PC-9 (cell line): ENCODE results near the gene CCDC92. TPM values are rescaled to one million over a fixed set of nuclear protein-coding genes. Genes with fewer than 3 reads are reported as not detected.

ENCODE experiments used
- BruUV-seq: library from RNA; stranded (reverse); fragments of 400-500 nt; replicated peaks from 2 replicates; lab custom pipeline; 2021; lab: Mats Ljungman, UMichigan
- CTCF ChIA-PET: fragments of 300-600 bp; sonication (Branson Sonifier 250); formaldehyde crosslinking; loops from one replicate; lab custom pipeline; 2022; ENCODE audit warnings: antibody characterized with exemption; lab: Charles Lee
- POLR2A ChIA-PET: fragments of 300-600 bp; sonication (Branson Sonifier 250); formaldehyde crosslinking; loops from one replicate; lab custom pipeline; 2022; ENCODE audit warnings: antibody characterized with exemption; ENCODE audit not compliant: unreplicated experiment; lab: Charles Lee
- DNase-seq, 2 experiments: peaks; one replicate each; pipeline versions ENCODE4 v3.0.0 to v3.0.0-alpha.2; 2015 to 2022; ENCODE audit warnings: mixed read lengths in 1 of 2
- H2AFZ ChIP-seq: fragments of 200-600 bp; sonication (generic); 2 replicates; pipeline ENCODE4 v1.8.1; 2017; ENCODE audit warnings: antibody characterized with exemption
- H3F3A ChIP-seq: fragments of 200-600 bp; sonication (generic); 2 replicates; pipeline ENCODE4 v1.8.1; 2017; ENCODE audit warnings: antibody characterized with exemption, mild to moderate bottlenecking, low read depth; ENCODE audit not compliant: insufficient read depth
- H3K27ac ChIP-seq: fragments of 200-600 bp; sonication (generic); 2 replicates; pipeline ENCODE4 v1.6.1; 2016; ENCODE audit warnings: mixed run types
- H3K27me3 ChIP-seq: fragments of 200-600 bp; sonication (generic); 2 replicates; pipeline ENCODE4 v1.6.1; 2016; ENCODE audit warnings: low read depth, mixed run types; ENCODE audit not compliant: insufficient read depth
- H3K36me3 ChIP-seq: fragments of 200-600 bp; sonication (generic); 2 replicates; pipeline ENCODE4 v1.6.1; 2016; ENCODE audit warnings: low read depth, mixed run types
- H3K4me1 ChIP-seq: fragments of 200-600 bp; sonication (generic); replicated peaks from 2 replicates; pipeline ENCODE4 v1.6.1; 2016; ENCODE audit warnings: mixed run types; ENCODE audit not compliant: insufficient read depth
- H3K4me2 ChIP-seq: fragments of 200-600 bp; sonication (generic); 2 replicates; pipeline ENCODE4 v1.6.1; 2017; ENCODE audit warnings: mixed run types
- H3K4me3 ChIP-seq: fragments of 200-600 bp; sonication (generic); 2 replicates; pipeline ENCODE4 v1.6.1; 2016; ENCODE audit warnings: mixed run types
- H3K79me2 ChIP-seq: fragments of 200-600 bp; sonication (generic); 2 replicates; pipeline ENCODE4 v1.6.1; 2017; ENCODE audit warnings: low read depth, mixed run types
- H3K9me2 ChIP-seq: fragments of 200-600 bp; sonication (generic); 2 replicates; pipeline ENCODE4 v1.8.1; 2017; ENCODE audit warnings: mild to moderate bottlenecking; ENCODE audit not compliant: insufficient read depth
- H3K9me3 ChIP-seq: fragments of 200-600 bp; sonication (generic); 2 replicates; pipeline ENCODE4 v1.8.1; 2016; ENCODE audit warnings: low read depth; ENCODE audit not compliant: insufficient read depth
- H4K20me1 ChIP-seq: fragments of 200-600 bp; sonication (generic); 2 replicates; pipeline ENCODE4 v1.8.1; 2017; ENCODE audit not compliant: insufficient read depth
- EZH2 ChIP-seq: fragments of 200-600 bp; sonication (generic); IDR thresholded peaks from 2 replicates; pipeline ENCODE4 v1.8.0; 2017; ENCODE audit warnings: antibody characterized with exemption, low read depth
- intact Hi-C: fragments of 100-400 bp; cut with micrococcal nuclease; formaldehyde crosslinking; loops from one replicate; pipeline ENCODE4 v1.10.0; 2022; ENCODE audit not compliant: unreplicated experiment
- total RNA-seq: library from RNA; stranded (reverse); gene quantifications from 2 replicates; pipeline ENCODE4 v1.2.3, GENCODE V29; 2021
- TF ChIP-seq, protein P1 (sequence below): fragments of 200-600 bp; sonication (generic); conservative IDR thresholded peaks from 2 replicates; pipeline ENCODE4 v1.6.1; 2017; ENCODE audit warnings: mixed run types, antibody characterized with exemption, mild to moderate bottlenecking, moderate library complexity

The CCDC92 gene
- total RNA-seq, 1 experiment from 2014 or later, result 28.0 TPM

GRCh38 chr12:123956249-123956648 lies 16.4 kb downstream of the CCDC92 start:
- no peaks in the 10 kb centered on the region for H3K9me2 ChIP-seq
- H3K79me2 ChIP-seq, result no peaks in the 10 kb centered on the region
- TF ChIP-seq, protein P1, sequence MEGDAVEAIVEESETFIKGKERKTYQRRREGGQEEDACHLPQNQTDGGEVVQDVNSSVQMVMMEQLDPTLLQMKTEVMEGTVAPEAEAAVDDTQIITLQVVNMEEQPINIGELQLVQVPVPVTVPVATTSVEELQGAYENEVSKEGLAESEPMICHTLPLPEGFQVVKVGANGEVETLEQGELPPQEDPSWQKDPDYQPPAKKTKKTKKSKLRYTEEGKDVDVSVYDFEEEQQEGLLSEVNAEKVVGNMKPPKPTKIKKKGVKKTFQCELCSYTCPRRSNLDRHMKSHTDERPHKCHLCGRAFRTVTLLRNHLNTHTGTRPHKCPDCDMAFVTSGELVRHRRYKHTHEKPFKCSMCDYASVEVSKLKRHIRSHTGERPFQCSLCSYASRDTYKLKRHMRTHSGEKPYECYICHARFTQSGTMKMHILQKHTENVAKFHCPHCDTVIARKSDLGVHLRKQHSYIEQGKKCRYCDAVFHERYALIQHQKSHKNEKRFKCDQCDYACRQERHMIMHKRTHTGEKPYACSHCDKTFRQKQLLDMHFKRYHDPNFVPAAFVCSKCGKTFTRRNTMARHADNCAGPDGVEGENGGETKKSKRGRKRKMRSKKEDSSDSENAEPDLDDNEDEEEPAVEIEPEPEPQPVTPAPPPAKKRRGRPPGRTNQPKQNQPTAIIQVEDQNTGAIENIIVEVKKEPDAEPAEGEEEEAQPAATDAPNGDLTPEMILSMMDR, result no peak
- no peak for TF ChIP-seq EZH2
- intact Hi-C loops, result no loop called here
- H2AFZ ChIP-seq, result no peak overlapping the region
- no peak for DNase-seq
- CTCF ChIA-PET, result no interaction called here
- H3K27me3 ChIP-seq, result no peaks in the 10 kb centered on the region
- BruUV-seq, result no TSS peak
- no peaks in the 10 kb centered on the region for H4K20me1 ChIP-seq
- no peaks in the 10 kb centered on the region for H3K36me3 ChIP-seq
- POLR2A ChIA-PET, result no interaction called here
- no peak overlapping the region for H3K4me3 ChIP-seq
- no peaks in the 10 kb centered on the region for H3F3A ChIP-seq
- no peak overlapping the region for H3K27ac ChIP-seq
- H3K9me3 ChIP-seq, result no peaks in the 10 kb centered on the region
- H3K4me2 ChIP-seq, result no peak overlapping the region
- H3K4me1 ChIP-seq, result no peaks in the 10 kb centered on the region

- CTCF ChIA-PET, result no interaction called here
Measured at GRCh38 chr12:123954647-123955350, 17.8 kb downstream of the CCDC92 start.

DNA sequence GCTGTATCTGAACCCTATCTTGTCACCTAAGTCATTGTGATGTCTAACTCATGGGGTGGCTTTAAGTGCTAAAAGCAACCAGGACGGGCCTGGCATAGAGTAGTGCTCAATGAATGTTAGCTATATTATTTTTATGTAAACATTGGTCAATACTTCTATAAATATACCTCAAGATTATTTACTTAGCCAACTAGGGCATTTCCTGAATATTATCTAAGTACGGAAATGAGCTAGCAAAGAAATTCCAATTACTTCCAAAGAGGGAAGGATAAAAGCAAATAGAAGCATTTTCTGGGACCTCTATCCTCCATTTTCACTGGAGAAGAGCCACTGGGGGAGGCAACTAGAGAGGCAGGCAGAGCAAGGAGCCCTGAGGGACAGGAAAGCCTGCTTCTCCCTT lies 20.6 kb downstream of the CCDC92 start:
- Histone ChIP-seq H4K20me1 (no peaks in the 10 kb centered on the region), H3K79me2 (no peaks in the 10 kb centered on the region), H3F3A (no peaks in the 10 kb centered on the region), H2AFZ (no peak overlapping the region), H3K9me3 (no peaks in the 10 kb centered on the region), H3K4me1 (no peaks in the 10 kb centered on the region), H3K4me3 (no peak overlapping the region), H3K9me2 (no peaks in the 10 kb centered on the region), H3K27ac (no peak overlapping the region), H3K4me2 (no peak overlapping the region), H3K27me3 (no peaks in the 10 kb centered on the region), H3K36me3 (no peaks in the 10 kb centered on the region)
- CTCF ChIA-PET, result no interaction called here
- POLR2A ChIA-PET, result no interaction called here
- TF ChIP-seq EZH2, result no peak
- TF ChIP-seq, protein P1, result no peak
- no TSS peak for BruUV-seq
- intact Hi-C loops, result no loop called here
- DNase-seq, result no peak

More at GRCh38 chr12:123954647-123955350, 17.8 kb downstream of the CCDC92 start:
- H3K4me2 ChIP-seq, result no peak overlapping the region
- no peaks in the 10 kb centered on the region for H3K27me3 ChIP-seq
- no peaks in the 10 kb centered on the region for H4K20me1 ChIP-seq
- intact Hi-C loops, result no loop called here
- no TSS peak for BruUV-seq
- no peaks in the 10 kb centered on the region for H3F3A ChIP-seq
- H3K79me2 ChIP-seq, result no peaks in the 10 kb centered on the region
- no peaks in the 10 kb centered on the region for H3K4me1 ChIP-seq
- TF ChIP-seq, protein P1, result no peak
- TF ChIP-seq EZH2, result no peak
- no peaks in the 10 kb centered on the region for H3K9me3 ChIP-seq
- H2AFZ ChIP-seq, result no peak overlapping the region
- H3K36me3 ChIP-seq, result no peaks in the 10 kb centered on the region
- DNase-seq, result no peak
- no peak overlapping the region for H3K27ac ChIP-seq
- H3K4me3 ChIP-seq, result no peak overlapping the region
- POLR2A ChIA-PET, result no interaction called here
- H3K9me2 ChIP-seq, result no peaks in the 10 kb centered on the region
